Smooth muscle cell (in vitro differentiated cells): ENCODE results near the gene C2CD4D. TPM values are rescaled to one million over a fixed set of nuclear protein-coding genes. Genes with fewer than 3 reads are reported as not detected.

Source experiments
- DNase-seq: peaks from one replicate; lab custom pipeline; 2025; ENCODE audit not compliant: unreplicated experiment; lab: John Stamatoyannopoulos, UW
- H2AFZ ChIP-seq: fragments of 200-600 bp; sonication (generic); 2 replicates; pipeline ENCODE4 v1.6.0; 2016; ENCODE audit warnings: antibody characterized with exemption, low read depth, mild to moderate bottlenecking
- H3F3A ChIP-seq: fragments of 200-600 bp; sonication (generic); 2 replicates; pipeline ENCODE4 v1.6.0; 2017; ENCODE audit warnings: antibody characterized with exemption, low read depth
- H3K27ac ChIP-seq: fragments of 200-600 bp; sonication (generic); 2 replicates; pipeline ENCODE4 v1.5.1; 2016; ENCODE audit warnings: low read depth, mild to moderate bottlenecking
- H3K27me3 ChIP-seq: fragments of 200-600 bp; sonication (generic); 2 replicates; pipeline ENCODE4 v1.6.1; 2016; ENCODE audit warnings: low read depth, mild to moderate bottlenecking
- H3K36me3 ChIP-seq: fragments of 200-600 bp; sonication (generic); 2 replicates; pipeline ENCODE4 v1.5.1; 2016; ENCODE audit warnings: low read depth
- H3K4me1 ChIP-seq: fragments of 200-600 bp; sonication (generic); 2 replicates; pipeline ENCODE4 v1.5.1; 2016; ENCODE audit warnings: low read depth
- H3K4me2 ChIP-seq: fragments of 200-600 bp; sonication (generic); 2 replicates; pipeline ENCODE4 v1.6.0; 2016; ENCODE audit warnings: mild to moderate bottlenecking
- H3K4me3 ChIP-seq: fragments of 200-600 bp; sonication (generic); 2 replicates; pipeline ENCODE4 v1.5.1; 2016; ENCODE audit warnings: mild to moderate bottlenecking
- H3K79me2 ChIP-seq: fragments of 200-600 bp; sonication (generic); 2 replicates; pipeline ENCODE4 v1.6.0; 2016; ENCODE audit warnings: low read depth, mild to moderate bottlenecking
- H3K9ac ChIP-seq: fragments of 200-600 bp; sonication (generic); 2 replicates; pipeline ENCODE4 v1.6.0; 2016; ENCODE audit warnings: low read depth
- H3K9me3 ChIP-seq: fragments of 200-600 bp; sonication (generic); replicated peaks from 2 replicates; pipeline ENCODE4 v1.5.1; 2016; ENCODE audit warnings: low read depth
- H4K20me1 ChIP-seq: fragments of 200-600 bp; sonication (generic); 2 replicates; pipeline ENCODE4 v1.6.0; 2016; ENCODE audit warnings: low read depth
- CTCF ChIP-seq: fragments of 200-600 bp; sonication (generic); IDR thresholded peaks from 2 replicates; pipeline ENCODE4 v1.5.1; 2017; ENCODE audit warnings: borderline replicate concordance, mild to moderate bottlenecking, antibody characterized with exemption; ENCODE audit not compliant: insufficient read depth, poor library complexity, severe bottlenecking
- WGBS: methylation state at CpG from one replicate; pipeline ENCODE4 v1.1.7; 2016; ENCODE audit warnings: low lambda C conversion rate; 5-methylcytosine and 5-hydroxymethylcytosine counted together
- polyA plus RNA-seq: library from polyadenylated mRNA; unstranded; fragments of >200 nt; fragmentation: Nextera tagmentation; extraction: Ambion mirVana; gene quantifications from 2 replicates; pipeline ENCODE4 v1.2.1, GENCODE V29; 2016
- total RNA-seq: library from RNA; depleted of rRNA; stranded (reverse); fragments of >200 nt; gene quantifications from 2 replicates; pipeline ENCODE4 v1.2.3, GENCODE V29; 2014

The C2CD4D gene
- total and polyA plus RNA-seq, 2 experiments from 2014 or later = not detected

GRCh38 chr1:151809985-151810556 is 29.5 kb downstream of the C2CD4D start:
- H3F3A ChIP-seq = no peaks in the 10 kb centered on the region
- 100% methylated on average over 1 of the region's 1 CpG for WGBS
- no peak overlapping the region for H3K4me3 ChIP-seq
- peaks cover 6% of the 10 kb centered on the region for H3K27me3 ChIP-seq
- DNase-seq = no peak
- H2AFZ ChIP-seq = no peak overlapping the region
- no peaks in the 10 kb centered on the region for H3K36me3 ChIP-seq
- H3K79me2 ChIP-seq = no peaks in the 10 kb centered on the region
- H3K9me3 ChIP-seq = no peaks in the 10 kb centered on the region
- no peaks in the 10 kb centered on the region for H3K4me1 ChIP-seq
- TF ChIP-seq CTCF = no peak
- H3K4me2 ChIP-seq = no peak overlapping the region
- H3K27ac ChIP-seq = no peak overlapping the region
- no peak overlapping the region for H3K9ac ChIP-seq
- H4K20me1 ChIP-seq = no peaks in the 10 kb centered on the region

- Histone ChIP-seq H3K9me3 (no peaks in the 10 kb centered on the region), H3K9ac (no peak overlapping the region), H2AFZ (no peak overlapping the region), H3K36me3 (no peaks in the 10 kb centered on the region), H3K4me3 (no peak overlapping the region), H3K4me1 (no peaks in the 10 kb centered on the region), H3K4me2 (no peak overlapping the region), H3K79me2 (no peaks in the 10 kb centered on the region), H4K20me1 (no peaks in the 10 kb centered on the region), H3F3A (no peaks in the 10 kb centered on the region), H3K27ac (no peak overlapping the region), H3K27me3 (peaks cover 7% of the 10 kb centered on the region)
- WGBS = 81% methylated on average over 8 of the region's 8 CpGs
- TF ChIP-seq CTCF = no peak
- DNase-seq = no peak
Observed at GRCh38 chr1:151809290-151809984, 30.2 kb downstream of the C2CD4D start.

- H3F3A ChIP-seq = no peaks in the 10 kb centered on the region
- H3K4me3 ChIP-seq = no peak overlapping the region
- no peaks in the 10 kb centered on the region for H3K4me1 ChIP-seq
- no peak overlapping the region for H3K9ac ChIP-seq
- no peak for DNase-seq
- no peak overlapping the region for H3K4me2 ChIP-seq
- 100% methylated on average over 1 of the region's 1 CpG for WGBS
- no peak overlapping the region for H2AFZ ChIP-seq
- H3K9me3 ChIP-seq = no peaks in the 10 kb centered on the region
- H4K20me1 ChIP-seq = no peaks in the 10 kb centered on the region
- H3K27ac ChIP-seq = no peak overlapping the region
- H3K79me2 ChIP-seq = no peaks in the 10 kb centered on the region
- no peak for TF ChIP-seq CTCF
- H3K27me3 ChIP-seq = peaks cover 14% of the 10 kb centered on the region
- H3K36me3 ChIP-seq = no peaks in the 10 kb centered on the region
Observed at GRCh38 chr1:151807766-151808165, 31.9 kb downstream of the C2CD4D start.

GRCh38 chr1:151807131-151807530 is 32.5 kb downstream of the C2CD4D start:
- Histone ChIP-seq H3K27ac (no peak overlapping the region), H3K4me1 (no peaks in the 10 kb centered on the region), H3K36me3 (no peaks in the 10 kb centered on the region), H3K4me2 (no peak overlapping the region), H3K79me2 (no peaks in the 10 kb centered on the region), H3F3A (no peaks in the 10 kb centered on the region), H3K27me3 (peaks cover 14% of the 10 kb centered on the region), H2AFZ (no peak overlapping the region), H3K4me3 (no peak overlapping the region), H4K20me1 (no peaks in the 10 kb centered on the region), H3K9ac (no peak overlapping the region), H3K9me3 (no peaks in the 10 kb centered on the region)
- DNase-seq = no peak
- TF ChIP-seq CTCF = no peak
- 91% methylated on average over 5 of the region's 5 CpGs for WGBS
